ENCODE results near the gene LRFN2.

Gene LRFN2

GRCh38 chr6:40353197-40353966, 233.8 kb downstream of the LRFN2 start:
- TF ChIP-seq CTCF (IDR thresholded peaks at IDR 0.05): no peak
- TF ChIP-seq ZFX (IDR thresholded peaks at IDR 0.05; ENCODE audit: borderline replicate concordance): no peak
- H3K27ac ChIP-seq: no peak overlapping the region

- TF ChIP-seq CTCF (IDR thresholded peaks at IDR 0.05): no peak
- TF ChIP-seq ZFX (IDR thresholded peaks at IDR 0.05; ENCODE audit: borderline replicate concordance): no peak
- H3K27ac ChIP-seq: no peak overlapping the region
Measured at GRCh38 chr6:40352527-40353170, 234.5 kb downstream of the LRFN2 start.

GRCh38 chr6:40352006-40352405, 235.2 kb downstream of the LRFN2 start:
- TF ChIP-seq CTCF (IDR thresholded peaks at IDR 0.05): no peak
- TF ChIP-seq ZFX (IDR thresholded peaks at IDR 0.05; ENCODE audit: borderline replicate concordance): no peak
- H3K27ac ChIP-seq: no peak overlapping the region

GRCh38 chr6:40350747-40351217, 236.4 kb downstream of the LRFN2 start:
- H3K27ac ChIP-seq: no peak overlapping the region
- no peak for TF ChIP-seq CTCF (IDR thresholded peaks at IDR 0.05)
- TF ChIP-seq ZFX (IDR thresholded peaks at IDR 0.05; ENCODE audit: borderline replicate concordance): no peak

GRCh38 chr6:40349901-40350746, 237.0 kb downstream of the LRFN2 start:
- no peak for TF ChIP-seq CTCF (IDR thresholded peaks at IDR 0.05)
- no peak for TF ChIP-seq ZFX (IDR thresholded peaks at IDR 0.05; ENCODE audit: borderline replicate concordance)
- H3K27ac ChIP-seq: no peak overlapping the region

- no peak for TF ChIP-seq CTCF (IDR thresholded peaks at IDR 0.05)
- TF ChIP-seq ZFX (IDR thresholded peaks at IDR 0.05; ENCODE audit: borderline replicate concordance): no peak
- no peak overlapping the region for H3K27ac ChIP-seq
Measured at GRCh38 chr6:40349123-40349900, 237.9 kb downstream of the LRFN2 start.

Measured in 22Rv1 (cell line).